Adrenal gland (tissue), 5 donors: ENCODE data around the gene IFIT1B.

Source experiments
- CTCF ChIP-seq, 6 experiments: fragments of 450-650 bp in 4 of 6; fragments of 200-600 bp in 2 of 6; sonication (generic) in 1 of 6; IDR thresholded peaks; 1 replicate in 5 of 6; 2 replicates in 1 of 6; pipeline versions ENCODE4 v1.5.1 to v1.8.0; 2016 to 2021; ENCODE audit warnings: antibody characterized with exemption in 6 of 6, mild to moderate bottlenecking in 2 of 6, moderate library complexity in 1 of 6
- POLR2A ChIP-seq, 2 donors: fragments of 450-650 bp; IDR thresholded peaks; one replicate each; pipeline ENCODE4 v1.6.1; 2017; ENCODE audit warnings: antibody characterized with exemption in 2 of 2, mild to moderate bottlenecking in 2 of 2, moderate library complexity in 1 of 2
- donor health status: DM: no; HTN: no; CAD: no.

GRCh38 chr10:89416465-89416864 lies 38.6 kb downstream of the IFIT1B start:
- no peak for TF ChIP-seq CTCF (IDR thresholded peaks at IDR 0.05)
- TF ChIP-seq POLR2A (IDR thresholded peaks at IDR 0.05) = no peak
